HepG2 (cell line): ENCODE data around the gene PPM1M. TPM values are rescaled to one million over a fixed set of nuclear protein-coding genes. Genes with fewer than 3 reads are reported as not detected.

Experiments
- AKNA ChIP-seq: sonication (generic); formaldehyde crosslinking; IDR thresholded peaks from 2 replicates; pipeline ENCODE4 v1.4.0; 2020; ENCODE audit warnings: missing genetic modification reagents, borderline replicate concordance
- ARNT ChIP-seq: fragments of 450-650 bp; IDR thresholded peaks from 2 replicates; pipeline ENCODE4 v1.6.1; 2017
- ETV5 ChIP-seq: IDR thresholded peaks from 2 replicates; pipeline ENCODE4 v1.6.1; 2018; ENCODE audit warnings: missing biosample characterization, missing genetic modification reagents, inconsistent platforms, borderline replicate concordance
- GMEB1 ChIP-seq: sonication (generic); formaldehyde crosslinking; IDR thresholded peaks from 2 replicates; pipeline ENCODE4 v1.5.1; 2020; ENCODE audit warnings: missing genetic modification reagents, mild to moderate bottlenecking, borderline replicate concordance
- HOXD1 ChIP-seq: sonication (generic); formaldehyde crosslinking; IDR thresholded peaks from 2 replicates; pipeline ENCODE4 v1.5.0; 2020; ENCODE audit warnings: missing genetic modification reagents
- KLF11 ChIP-seq: IDR thresholded peaks from 2 replicates; pipeline ENCODE4 v1.6.1; 2016; ENCODE audit warnings: missing compliant biosample characterization
- MIER2 ChIP-seq: IDR thresholded peaks from 2 replicates; pipeline ENCODE4 v1.6.1; 2016; ENCODE audit warnings: missing biosample characterization, missing genetic modification reagents
- PHF8 ChIP-seq: sonication (generic); formaldehyde crosslinking; IDR thresholded peaks from 2 replicates; pipeline ENCODE4 v1.5.0; 2020; ENCODE audit warnings: missing genetic modification reagents
- REXO4 ChIP-seq: sonication (generic); formaldehyde crosslinking; IDR thresholded peaks from 2 replicates; pipeline ENCODE4 v1.8.0; 2022; ENCODE audit warnings: missing genetic modification reagents, mild to moderate bottlenecking, borderline replicate concordance
- TCF7L2 ChIP-seq: IDR thresholded peaks from 2 replicates; pipeline ENCODE4 v1.6.1; 2011; ENCODE audit warnings: mild to moderate bottlenecking, low read depth, low read length, moderate library complexity
- TRAFD1 ChIP-seq: sonication (generic); formaldehyde crosslinking; IDR thresholded peaks from 2 replicates; pipeline ENCODE4 v1.5.1; 2020; ENCODE audit warnings: missing genetic modification reagents, mild to moderate bottlenecking, borderline replicate concordance
- YEATS4 ChIP-seq: sonication (generic); formaldehyde crosslinking; IDR thresholded peaks from 2 replicates; pipeline ENCODE4 v1.4.0; 2020; ENCODE audit warnings: missing genetic modification reagents, borderline replicate concordance
- ZFP62 ChIP-seq: sonication (generic); formaldehyde crosslinking; IDR thresholded peaks from 2 replicates; pipeline ENCODE4 v1.4.0; 2020; ENCODE audit warnings: missing genetic modification reagents
- ZGPAT ChIP-seq: IDR thresholded peaks from 2 replicates; pipeline ENCODE4 v1.6.1; 2016; ENCODE audit warnings: mild to moderate bottlenecking
- ZMYM4 ChIP-seq: sonication (generic); formaldehyde crosslinking; IDR thresholded peaks from 2 replicates; pipeline ENCODE4 v1.8.1; 2023; ENCODE audit warnings: mild to moderate bottlenecking, missing genetic modification reagents
- ZNF282 ChIP-seq: fragments of 450-650 bp; IDR thresholded peaks from 2 replicates; pipeline ENCODE4 v1.6.1; 2018; ENCODE audit not compliant: partially characterized antibody
- ZNF484 ChIP-seq: sonication (generic); formaldehyde crosslinking; IDR thresholded peaks from 2 replicates; pipeline ENCODE4 v1.5.1; 2020; ENCODE audit warnings: mild to moderate bottlenecking, low read depth, missing genetic modification reagents, borderline replicate concordance
- ZNF564 ChIP-seq: sonication (generic); formaldehyde crosslinking; IDR thresholded peaks from 2 replicates; pipeline ENCODE4 v1.8.1; 2023; ENCODE audit warnings: mild to moderate bottlenecking, missing genetic modification reagents
- ZNF615 ChIP-seq: sonication (generic); formaldehyde crosslinking; IDR thresholded peaks from 2 replicates; pipeline ENCODE4 v1.5.0; 2020; ENCODE audit warnings: mild to moderate bottlenecking, missing genetic modification reagents, borderline replicate concordance
- ZNF780A ChIP-seq: sonication (generic); formaldehyde crosslinking; IDR thresholded peaks from 2 replicates; pipeline ENCODE4 v1.8.0; 2022; ENCODE audit warnings: mild to moderate bottlenecking, missing genetic modification reagents, moderate library complexity
- ZNF850 ChIP-seq: sonication (generic); formaldehyde crosslinking; conservative IDR thresholded peaks from 2 replicates; pipeline ENCODE4 v1.9.0; 2021; ENCODE audit warnings: mild to moderate bottlenecking, missing genetic modification reagents
- polyA plus RNA-seq, 8 experiments: library from polyadenylated mRNA; depleted of rRNA in 3 of 8; stranded (reverse) in 7 of 8; unstranded in 1 of 8; fragments of >200 nt; fragmentation: Illumina TruSeq in 4 of 8; extraction: Trizol in 4 of 8; gene quantifications; 2 replicates each; pipeline versions ENCODE4 v1.2.1 to v1.2.3, GENCODE V29; 2011 to 2016; ENCODE audit warnings: low read depth in 4 of 8, missing spikeins in 1 of 8, mixed read lengths in 1 of 8; ENCODE audit not compliant: insufficient read depth in 1 of 8
- total RNA-seq, 5 experiments: library from RNA; depleted of rRNA; stranded (reverse); fragments of >200 nt; fragmentation: Illumina TruSeq; extraction: Trizol; gene quantifications; 2 replicates each; pipeline ENCODE4 v1.2.3, GENCODE V29; 2016; ENCODE audit warnings: low read depth in 1 of 5

PPM1M gene
- total and polyA plus RNA-seq, 2 of the 13 experiments (the other 11 are each of a cell fraction or from before 2014, with no cell fraction given) = 2.5 to 5.9 TPM

- TF ChIP-seq AKNA = no peak
- TF ChIP-seq HOXD1 (CRISPR knock-in tag) = no peak
- no peak for TF ChIP-seq YEATS4 (CRISPR knock-in tag)
- TF ChIP-seq TCF7L2 = no peak
- no peak for TF ChIP-seq GMEB1 (CRISPR knock-in tag)
- peak; percentile 15; the same call in 1 of the 2 replicates for TF ChIP-seq ZMYM4
- no peak for TF ChIP-seq ZNF484 (CRISPR knock-in tag)
- TF ChIP-seq ARNT = no peak
- no peak for TF ChIP-seq TRAFD1 (CRISPR knock-in tag)
- no peak for TF ChIP-seq KLF11 (CRISPR knock-in tag)
- no peak for TF ChIP-seq ETV5
- TF ChIP-seq ZFP62 = no peak
- TF ChIP-seq ZNF564 (CRISPR knock-in tag) = no peak
- 0 out of 2 replicates have a peak, but pooled peaks have one; percentile 12 for TF ChIP-seq PHF8
- no peak for TF ChIP-seq ZNF282
- no peak for TF ChIP-seq ZNF615 (CRISPR knock-in tag)
- no peak for TF ChIP-seq ZNF780A
- TF ChIP-seq ZNF850 = no peak
- no peak for TF ChIP-seq ZGPAT (CRISPR knock-in tag)
- no peak for TF ChIP-seq REXO4 (CRISPR knock-in tag)
- TF ChIP-seq MIER2 (CRISPR knock-in tag) = no peak
Measured at GRCh38 chr3:52277071-52277964, 31.8 kb downstream of the PPM1M start (continued).
